LNCAP (cell line): ENCODE measurements around the gene RTTN.

ENCODE experiments used
- CTCF ChIP-seq: fragments of 450-650 bp; IDR thresholded peaks from 2 replicates; pipeline ENCODE4 v1.5.1; 2017; ENCODE audit warnings: mild to moderate bottlenecking

RTTN gene

GRCh38 chr18:69998523-69998987 is 206.9 kb downstream of the RTTN start:
- TF ChIP-seq CTCF: no peak

GRCh38 chr18:69996951-69997798 is 208.3 kb downstream of the RTTN start:
- TF ChIP-seq CTCF: no peak

- TF ChIP-seq CTCF: no peak
These were observed 209.1 kb downstream of the RTTN start for GRCh38 chr18:69996417-69996816.

DNA sequence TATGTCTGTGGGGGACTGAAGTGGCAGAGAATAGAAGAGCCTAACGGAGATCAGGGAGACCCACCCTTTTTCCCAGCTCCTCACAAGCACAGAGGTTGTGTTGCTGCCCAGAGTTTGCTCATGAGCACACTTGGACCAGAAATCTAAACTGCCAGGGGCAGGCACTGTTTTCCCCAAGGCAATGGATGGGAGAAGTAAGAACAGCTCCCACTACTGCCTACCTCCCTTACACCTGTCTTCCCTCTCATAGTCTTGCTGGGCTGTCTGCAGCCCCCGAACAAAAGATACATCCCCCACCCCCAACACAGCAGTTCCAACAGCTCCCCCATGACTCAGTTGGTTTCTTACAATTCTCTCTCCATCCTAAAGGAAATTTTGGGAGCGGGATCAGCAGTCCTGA is 209.7 kb downstream of the RTTN start:
- TF ChIP-seq CTCF: no peak

GRCh38 chr18:69992776-69993175 is 212.7 kb downstream of the RTTN start:
- TF ChIP-seq CTCF: no peak

DNA sequence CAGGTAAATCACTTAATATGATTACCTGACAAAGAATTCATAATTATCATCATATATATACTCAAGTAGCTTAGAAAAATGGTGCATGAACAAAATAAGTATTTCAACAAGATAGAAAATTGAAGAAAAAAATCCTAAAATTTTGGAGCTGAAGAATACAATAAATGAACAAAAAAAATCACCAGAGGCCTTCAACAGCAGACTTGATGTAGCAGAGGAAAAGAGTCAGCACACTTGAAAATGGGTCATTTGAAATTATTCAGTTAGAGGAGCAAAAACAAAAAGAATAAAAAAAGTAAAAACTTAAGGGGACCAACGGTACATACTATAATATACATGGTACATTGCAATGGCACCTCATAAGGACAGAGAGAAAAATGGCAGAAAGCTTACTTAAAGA is 217.6 kb downstream of the RTTN start:
- TF ChIP-seq CTCF: no peak

GRCh38 chr18:69985239-69985638 is 220.2 kb downstream of the RTTN start:
- no peak for TF ChIP-seq CTCF
